HG03175 (cell line): ENCODE measurements around the gene ZBTB40.

Experiments used
- ATAC-seq: cut with Tn5 transposase; IDR thresholded peaks from one replicate; pipeline ENCODE4 v1.9.1; 2021; ENCODE audit warnings: mild to moderate bottlenecking, moderate library complexity; ENCODE audit not compliant: unreplicated experiment

Gene ZBTB40

DNA sequence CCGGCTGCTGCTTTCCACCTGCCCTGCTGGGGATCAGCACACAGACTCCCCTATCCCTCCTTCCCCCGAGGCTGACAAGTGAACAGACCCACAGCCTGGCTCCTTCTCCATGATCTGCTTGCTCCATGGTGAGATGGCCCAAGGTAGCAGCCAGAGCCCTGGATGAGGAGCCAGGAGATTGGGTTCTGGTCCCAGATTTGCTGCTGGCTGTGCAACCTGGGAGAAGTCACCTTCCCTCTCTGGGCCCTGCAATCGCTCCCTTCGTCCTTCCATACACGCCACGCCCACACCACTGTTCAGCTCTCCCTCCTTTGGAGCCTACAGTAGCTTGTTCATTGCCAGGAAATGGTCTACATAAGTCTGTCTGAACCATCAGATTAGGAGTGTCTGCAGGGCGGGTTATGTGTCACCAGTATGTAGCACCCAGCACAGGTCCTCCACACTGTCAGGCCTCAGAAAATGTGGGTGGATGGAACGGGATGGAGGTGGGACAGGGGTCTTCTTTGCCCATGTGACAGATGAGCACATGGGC, 102.4 kb downstream of the ZBTB40 start:
- no peak for ATAC-seq

DNA sequence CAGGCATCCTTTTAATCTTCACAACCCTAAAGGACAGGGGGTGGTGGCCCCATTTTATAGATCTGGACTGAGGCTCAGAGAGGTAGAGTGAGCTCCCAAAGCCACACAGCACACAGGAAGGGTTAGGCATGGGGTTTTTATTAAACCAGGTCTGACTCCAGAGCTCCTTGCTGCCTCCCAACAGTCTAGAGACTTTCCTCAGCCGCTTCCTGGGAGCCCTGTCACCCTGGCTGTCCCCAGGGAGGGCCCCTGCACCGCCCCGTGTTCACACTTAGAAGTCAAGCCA, 103.7 kb downstream of the ZBTB40 start:
- ATAC-seq, result no peak

DNA sequence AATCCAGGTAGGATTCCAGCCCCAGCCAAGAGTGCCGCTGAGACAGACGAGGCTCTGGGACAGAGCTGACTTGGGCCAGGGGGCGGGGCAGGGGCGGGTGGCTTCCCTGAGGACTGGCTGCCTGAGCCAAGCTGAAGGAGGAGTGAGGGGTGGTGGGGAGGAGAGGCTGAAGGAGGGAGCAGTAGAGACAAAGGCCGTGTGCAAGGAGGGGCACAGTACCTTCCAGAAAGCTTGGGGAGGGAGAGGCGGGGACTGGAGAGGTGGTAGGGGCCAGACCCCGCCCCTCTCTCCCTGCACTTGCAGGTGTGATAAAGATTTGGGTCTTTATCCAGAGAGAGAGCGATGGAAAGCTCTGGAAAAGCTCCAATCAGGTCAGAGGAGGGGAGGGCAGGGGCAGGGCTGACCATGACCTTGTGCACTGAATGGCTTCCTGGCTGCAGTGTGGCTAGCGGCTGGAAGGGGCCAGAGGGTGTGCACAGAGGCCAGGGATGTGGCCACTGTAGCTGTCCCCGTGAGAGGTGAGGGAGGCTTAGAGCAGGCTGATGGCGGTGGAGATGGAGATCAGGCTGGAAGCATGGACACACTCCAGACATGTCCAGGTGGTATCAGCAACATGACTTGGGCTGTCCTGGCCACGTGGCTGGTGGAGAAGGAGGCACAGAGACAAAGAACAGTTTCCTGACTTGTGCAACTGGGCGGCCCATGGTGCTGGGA, 104.9 kb downstream of the ZBTB40 start:
- no peak for ATAC-seq

DNA sequence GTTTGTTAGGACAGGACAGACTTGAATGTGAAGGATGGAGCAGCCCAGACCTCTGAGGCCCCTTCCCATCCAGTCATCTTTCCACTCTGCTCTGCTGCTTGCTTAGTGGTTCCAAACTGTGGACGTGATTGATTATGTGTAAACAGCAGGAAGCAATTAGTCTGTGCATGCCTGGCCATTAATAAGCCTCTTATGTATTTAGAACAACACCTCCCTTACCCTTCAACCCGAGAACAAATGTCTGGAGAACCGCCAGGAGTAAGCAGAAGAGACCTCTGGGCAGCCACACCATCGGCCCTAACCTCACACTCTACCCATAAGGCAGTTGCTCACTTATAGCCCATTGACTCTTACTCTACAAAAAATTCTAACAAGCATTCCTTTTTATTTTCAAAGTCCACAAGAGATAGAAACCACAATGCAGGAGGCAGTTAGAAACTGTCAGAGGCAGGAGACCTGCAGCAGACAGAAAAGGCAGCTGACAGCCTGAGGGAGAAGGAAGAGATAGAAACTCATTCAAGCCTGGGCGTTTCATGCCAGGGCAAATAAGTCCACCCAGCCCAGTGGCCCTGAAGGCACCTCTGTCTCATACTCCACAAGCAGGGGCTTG, 105.8 kb downstream of the ZBTB40 start:
- no peak for ATAC-seq

DNA sequence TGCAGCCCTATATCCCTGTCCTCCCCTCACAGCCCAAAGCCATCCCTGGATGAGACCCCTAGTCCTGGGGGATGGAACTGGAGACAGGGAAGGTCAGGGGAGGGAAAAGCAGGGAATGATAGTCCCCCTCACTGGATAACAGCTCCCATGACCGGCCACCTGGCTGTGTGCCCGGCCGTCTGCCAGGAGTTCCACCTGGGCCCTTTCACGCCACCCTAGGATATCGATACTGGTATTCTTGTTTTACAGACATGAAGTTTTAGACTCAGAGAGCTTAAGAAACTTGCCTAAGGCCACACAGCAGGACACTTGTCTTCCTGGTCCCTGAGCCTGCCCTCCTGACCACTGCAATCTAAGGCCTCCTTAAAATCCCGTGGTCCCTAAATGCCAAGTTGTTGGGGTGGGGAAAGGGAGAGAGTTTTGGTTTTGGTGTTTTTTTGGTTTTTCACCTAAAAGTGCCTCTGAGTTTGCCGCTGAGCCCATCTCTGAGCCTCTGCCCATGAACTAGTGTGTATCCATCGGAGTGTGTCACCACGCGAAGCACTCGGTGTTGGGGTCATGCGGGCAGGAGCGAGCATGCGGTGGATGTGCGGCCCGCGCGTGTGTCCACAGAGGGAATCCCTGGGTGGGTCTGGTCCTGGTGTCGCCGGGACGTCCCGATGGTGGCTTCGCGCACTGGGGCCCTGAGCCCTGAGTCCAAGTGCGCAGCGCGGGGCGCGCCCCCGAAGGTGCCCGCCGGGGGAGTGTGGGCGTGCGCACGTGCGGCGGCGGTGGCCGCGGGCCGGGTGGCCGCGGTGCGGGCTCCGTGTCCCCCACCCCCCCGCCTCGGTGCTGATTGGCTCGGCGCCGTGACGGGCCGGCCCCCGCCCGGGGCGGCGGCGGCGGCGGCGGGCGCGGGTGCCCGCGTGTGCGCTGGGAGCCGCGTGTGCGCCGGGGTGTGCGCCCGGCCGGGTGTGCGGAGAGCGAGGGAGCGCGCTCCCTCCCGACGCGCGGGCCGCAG, 111.2 kb downstream of the ZBTB40 start, which contains the start of gene EPHA8:
Gene EPHA8, plus strand, starts transcription at position 906 of the 1,000 bp plus-strand sequence. CDS start 147 bp downstream, outside the sequence.
- ATAC-seq, result no peak

DNA sequence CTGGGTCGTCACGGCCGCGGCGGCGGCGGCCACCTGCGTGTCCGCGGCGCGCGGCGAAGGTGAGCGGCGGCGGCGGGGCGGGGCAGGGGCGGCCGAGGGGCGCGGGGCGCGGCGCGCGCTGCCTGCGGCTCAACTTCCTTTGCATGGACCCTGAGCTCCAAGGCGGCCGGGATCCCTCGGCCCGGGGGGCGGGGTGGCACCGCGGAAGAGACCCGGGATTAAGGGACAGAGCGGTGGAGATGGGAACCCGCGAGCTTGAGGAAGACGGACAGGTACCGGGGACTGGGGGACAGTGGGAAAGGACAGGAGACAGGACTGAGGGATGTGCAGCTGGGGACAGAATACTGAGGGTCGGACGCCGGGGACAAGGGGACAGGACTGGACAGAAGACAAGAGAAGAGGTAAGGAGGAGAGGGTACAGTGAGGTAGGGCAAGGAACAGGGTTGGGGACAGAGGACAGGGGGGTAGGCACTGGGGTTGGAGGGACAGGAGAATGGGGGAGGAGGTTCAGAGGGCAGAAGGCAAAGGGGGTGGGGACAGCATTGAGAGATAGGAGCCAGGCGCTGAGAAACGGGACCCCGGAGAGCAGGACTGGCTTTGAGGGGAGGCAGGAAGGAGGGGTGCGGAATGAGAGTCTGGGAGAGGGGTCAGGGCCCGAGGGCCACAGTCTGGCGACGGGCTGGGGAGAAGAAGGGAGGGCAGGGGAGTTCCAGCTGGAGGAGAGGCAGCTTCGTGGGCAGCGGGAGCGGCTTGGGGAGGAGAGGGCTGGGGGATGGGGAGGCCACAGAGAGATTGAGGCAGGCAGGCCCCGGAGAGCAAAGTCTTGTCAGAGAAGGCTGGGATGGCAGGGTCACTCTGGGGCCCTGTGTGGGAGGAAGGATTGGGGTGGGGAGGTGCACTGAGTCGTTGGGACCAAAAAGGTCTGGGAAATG, 112.3 kb downstream of the ZBTB40 start:
- no peak for ATAC-seq

DNA sequence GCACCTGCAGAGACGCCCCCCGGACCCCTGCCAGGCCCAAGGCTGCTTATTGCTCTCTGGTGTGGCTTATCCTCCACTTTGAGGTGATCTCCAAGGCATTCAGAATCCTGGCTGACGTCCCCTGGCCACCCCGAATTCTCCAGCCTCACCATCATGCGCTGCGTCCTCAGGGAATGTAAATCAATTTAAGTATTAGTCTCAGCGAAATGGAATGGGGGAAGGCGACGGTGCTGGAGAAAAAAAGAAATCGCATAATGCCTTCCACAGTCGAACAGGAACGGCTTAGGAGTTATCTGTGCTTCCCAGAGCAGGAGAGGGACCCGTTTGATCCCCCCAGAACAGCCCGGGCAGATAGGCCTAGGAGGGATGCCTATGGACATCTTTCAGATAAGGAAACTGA, 114.5 kb downstream of the ZBTB40 start:
- ATAC-seq, result no peak

DNA sequence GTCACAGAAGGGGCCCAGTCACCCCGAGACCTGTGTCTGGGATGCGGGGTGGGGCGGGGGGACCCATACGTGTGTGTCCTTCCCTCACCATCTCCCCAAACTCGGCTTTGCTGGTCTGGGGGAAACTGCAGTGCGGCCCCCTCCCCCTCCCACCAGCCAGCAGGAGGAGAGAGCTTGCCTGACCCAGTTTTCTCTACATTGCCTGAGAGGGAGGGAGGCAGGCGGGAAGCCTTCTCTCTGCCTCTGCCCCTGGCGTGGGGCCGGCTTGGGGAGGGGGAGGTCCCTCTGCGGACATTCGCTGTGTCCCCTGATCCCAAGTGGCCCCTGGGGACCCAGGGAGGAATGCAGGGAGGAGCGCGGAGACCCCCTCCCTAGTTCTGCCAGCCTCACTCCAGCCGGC, 115.5 kb downstream of the ZBTB40 start:
- ATAC-seq, result no peak

DNA sequence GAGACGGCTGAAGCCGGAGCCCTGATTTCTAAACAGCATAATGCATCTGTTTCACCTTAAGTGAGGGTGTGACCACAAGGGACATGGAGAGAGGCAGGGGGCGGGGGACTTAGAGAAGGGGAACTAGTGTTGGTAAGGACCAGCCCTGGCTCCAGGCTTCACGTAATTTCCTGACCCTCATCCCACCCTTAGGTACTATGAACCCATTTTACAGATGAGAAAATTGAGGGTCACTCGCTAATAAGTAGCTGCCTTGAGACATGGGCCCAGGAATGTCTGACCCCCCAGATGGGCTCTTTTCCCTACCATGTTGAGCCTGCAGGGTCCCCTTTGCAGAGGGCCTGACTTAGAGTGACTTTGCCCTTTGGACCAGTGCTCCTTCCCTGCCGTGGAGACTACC, 116.3 kb downstream of the ZBTB40 start:
- no peak for ATAC-seq

DNA sequence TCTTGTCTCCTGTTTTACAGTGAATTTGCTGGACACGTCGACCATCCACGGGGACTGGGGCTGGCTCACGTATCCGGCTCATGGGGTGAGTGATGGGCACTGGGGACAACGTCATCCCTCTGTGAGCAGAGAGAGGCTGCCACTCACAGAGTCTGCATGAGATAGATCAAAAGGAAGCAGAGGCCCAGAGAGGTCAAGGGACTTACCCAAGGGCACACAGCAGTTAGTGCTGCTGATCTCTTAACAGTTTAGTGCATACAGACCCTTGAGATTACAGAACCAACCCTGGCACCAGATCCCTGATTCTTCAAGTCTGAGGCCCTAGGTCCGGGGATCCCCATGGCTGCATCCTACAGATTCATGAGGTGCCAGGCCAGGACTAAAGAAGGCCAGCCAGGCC, 117.6 kb downstream of the ZBTB40 start:
- ATAC-seq, result no peak

DNA sequence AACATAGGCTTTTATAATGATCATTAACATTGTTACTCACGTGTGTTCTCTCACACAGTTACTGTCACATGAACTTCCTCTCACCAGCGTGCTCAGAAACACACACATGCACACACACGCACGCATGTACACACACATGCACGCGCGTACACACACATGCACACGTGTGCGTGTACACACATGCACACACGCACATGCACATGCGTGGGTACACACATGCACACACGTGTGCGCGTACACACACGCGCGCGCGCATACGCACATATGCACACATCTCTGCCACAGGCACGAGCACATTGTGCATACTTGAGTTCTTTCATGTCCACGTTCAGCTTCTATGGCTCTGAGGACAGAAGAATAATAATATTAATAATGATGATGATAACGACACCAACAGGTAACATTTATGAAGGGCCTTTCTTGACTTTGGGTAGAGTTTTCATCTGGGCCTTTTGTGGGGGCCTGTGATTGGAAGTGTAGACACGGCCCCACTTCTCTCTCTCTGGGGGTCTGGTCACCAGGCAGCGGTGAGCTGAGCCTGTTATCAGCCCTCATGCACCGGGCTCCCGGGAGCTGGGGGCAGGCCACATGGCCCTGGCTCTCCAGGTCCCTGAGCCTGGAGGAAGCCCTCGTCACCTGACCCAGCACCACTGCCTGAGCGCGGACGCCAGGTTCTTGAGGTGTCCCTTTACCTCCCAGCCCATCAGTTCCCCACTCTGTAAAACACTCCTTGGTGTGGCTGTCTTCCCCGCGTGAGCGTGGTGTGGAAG, 118.7 kb downstream of the ZBTB40 start:
- ATAC-seq, result no peak

DNA sequence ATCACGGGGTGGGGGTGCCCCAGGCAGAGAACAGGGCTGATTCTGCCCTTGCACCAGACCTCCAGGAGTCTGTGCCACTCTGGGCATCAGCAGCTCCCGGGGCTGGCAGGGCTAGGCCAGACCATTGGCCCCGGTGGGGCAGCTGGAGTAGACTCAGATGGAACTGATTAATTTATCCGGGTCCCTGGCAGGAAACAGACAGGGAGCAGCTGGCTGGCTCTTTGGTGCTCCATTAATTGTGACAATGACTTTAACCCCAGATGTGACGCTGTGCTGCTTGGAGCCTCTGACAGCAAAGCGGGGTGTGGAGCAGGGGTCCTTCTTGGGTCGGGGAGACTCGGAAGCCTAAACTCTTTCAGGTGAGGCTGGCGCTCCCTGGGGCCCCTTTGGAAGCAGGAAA, 121.2 kb downstream of the ZBTB40 start:
- no peak for ATAC-seq

DNA sequence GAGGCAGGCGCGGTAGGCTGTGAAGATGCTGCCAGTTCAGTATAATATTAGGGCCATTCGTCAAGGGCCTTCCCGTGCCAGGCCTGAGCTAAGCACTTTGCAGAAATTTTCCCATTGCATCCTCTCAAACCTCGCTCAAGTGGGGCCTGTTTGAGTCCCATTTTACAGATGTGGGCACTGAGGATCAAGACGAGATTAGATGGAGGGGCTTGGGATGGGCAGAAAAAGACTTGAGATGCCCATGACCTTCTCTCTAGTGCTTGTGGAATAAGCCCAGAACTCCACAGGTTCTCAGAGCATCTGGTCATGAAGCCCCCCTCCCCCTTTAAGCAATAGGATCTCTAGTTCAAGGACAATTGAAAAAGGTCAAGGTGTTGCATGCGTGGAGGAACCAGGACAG, 121.6 kb downstream of the ZBTB40 start:
- no peak for ATAC-seq

DNA sequence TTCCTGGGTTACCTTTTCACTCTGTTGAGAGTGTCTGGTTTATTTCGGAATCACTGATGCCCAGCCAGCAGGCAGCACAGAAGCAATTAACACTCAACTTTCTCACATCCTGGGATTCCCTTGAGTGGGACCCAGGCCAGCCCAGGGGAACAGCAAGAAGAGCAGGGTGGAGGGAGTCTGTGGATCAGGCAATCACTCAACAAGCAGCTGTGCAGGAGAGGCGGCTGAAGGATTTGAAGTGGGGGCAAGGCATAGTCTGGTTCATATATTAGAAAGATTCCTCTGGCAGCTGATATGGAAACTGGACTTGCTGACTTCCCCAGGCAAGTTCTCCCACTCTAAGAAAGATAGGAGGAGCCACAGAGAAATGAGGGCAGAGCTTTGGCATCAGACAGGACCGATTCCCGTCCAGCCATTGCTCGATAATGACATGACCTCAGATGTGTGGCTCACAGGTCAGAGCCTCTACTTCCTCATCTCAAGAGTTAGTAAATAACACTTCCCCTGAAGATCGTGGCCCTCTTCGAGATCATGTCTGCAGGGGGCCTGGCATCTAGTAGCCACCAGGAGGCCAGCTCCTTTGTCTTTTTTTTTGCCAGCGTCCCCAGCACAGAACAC, 124.0 kb downstream of the ZBTB40 start:
- no peak for ATAC-seq

DNA sequence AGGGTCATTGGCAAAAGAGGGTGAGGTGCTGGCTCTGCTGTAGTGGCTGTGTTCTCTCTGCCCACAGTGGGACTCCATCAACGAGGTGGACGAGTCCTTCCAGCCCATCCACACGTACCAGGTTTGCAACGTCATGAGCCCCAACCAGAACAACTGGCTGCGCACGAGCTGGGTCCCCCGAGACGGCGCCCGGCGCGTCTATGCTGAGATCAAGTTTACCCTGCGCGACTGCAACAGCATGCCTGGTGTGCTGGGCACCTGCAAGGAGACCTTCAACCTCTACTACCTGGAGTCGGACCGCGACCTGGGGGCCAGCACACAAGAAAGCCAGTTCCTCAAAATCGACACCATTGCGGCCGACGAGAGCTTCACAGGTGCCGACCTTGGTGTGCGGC, 124.5 kb downstream of the ZBTB40 start:
- no peak for ATAC-seq

DNA sequence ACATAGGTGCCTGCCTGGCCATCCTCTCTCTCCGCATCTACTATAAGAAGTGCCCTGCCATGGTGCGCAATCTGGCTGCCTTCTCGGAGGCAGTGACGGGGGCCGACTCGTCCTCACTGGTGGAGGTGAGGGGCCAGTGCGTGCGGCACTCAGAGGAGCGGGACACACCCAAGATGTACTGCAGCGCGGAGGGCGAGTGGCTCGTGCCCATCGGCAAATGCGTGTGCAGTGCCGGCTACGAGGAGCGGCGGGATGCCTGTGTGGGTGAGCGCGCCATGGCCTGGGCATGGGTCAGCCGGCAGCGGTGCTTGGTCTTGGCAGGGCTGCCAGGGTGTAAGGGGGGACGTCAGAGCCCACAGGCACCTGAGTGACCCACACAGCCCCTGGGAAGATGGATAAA, 125.0 kb downstream of the ZBTB40 start:
- ATAC-seq, result no peak

DNA sequence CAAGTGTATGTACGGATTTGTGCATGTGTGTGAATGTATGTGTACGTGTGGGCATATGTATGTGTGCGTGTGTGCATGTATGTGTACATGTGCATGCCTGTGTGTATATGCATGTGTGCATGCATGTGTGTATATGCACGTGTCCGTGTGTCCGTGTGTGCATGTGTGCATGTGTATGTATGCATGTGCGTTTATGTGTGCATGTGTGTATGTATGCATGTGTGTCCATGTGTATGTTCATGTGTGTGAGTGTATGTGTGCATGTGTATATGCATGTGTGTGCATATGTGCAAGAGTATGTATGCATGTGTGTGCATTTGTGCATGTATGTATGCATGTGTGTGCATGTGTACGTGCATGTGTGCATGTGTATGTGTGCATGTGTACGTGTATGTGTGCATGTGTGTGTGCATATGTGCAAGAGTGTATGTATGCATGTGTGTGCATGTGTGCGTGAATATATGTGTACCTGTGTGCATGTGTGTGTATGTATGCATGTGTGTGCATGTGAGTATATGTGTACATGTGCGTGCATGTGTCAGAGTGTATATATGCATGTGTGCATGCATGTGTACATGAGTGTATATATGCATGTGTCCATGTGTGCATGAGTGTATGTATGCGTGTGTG, 127.2 kb downstream of the ZBTB40 start:
- ATAC-seq, result no peak

DNA sequence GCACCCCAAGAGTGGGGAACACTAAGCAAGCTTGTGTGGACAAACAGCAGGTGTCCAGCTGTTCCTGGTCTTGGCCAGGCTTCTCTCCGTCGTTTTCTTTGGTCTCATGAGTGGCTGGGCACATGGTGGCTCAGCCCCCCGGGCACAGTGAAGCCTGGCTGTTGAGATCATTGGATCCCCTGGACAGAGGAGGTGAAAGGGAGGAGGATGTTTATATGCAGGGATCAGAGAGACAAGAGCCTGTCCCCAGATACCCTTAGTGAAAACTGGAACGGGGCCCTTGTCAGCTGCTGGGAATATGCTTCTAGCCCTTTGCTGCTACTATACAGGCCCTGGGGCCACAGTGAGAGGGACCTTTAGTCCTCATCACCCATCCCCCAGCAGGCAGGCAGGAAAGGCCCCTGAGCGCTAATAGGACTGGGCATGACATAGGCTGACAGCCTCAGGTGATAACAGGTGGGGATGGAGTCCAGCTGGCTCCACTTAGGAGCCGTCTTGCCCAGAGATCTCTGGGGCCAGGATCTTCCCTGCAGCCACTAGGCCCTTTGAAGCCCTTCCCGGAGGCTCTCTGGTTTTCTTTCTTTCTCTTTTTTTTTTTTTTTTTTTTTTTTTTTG, 128.0 kb downstream of the ZBTB40 start:
- no peak for ATAC-seq
